Osteocyte (in vitro differentiated cells): ENCODE measurements around the gene ARHGAP27. TPM values are rescaled to one million over a fixed set of nuclear protein-coding genes. Genes with fewer than 3 reads are reported as not detected.

Experiments used
- DNase-seq: peaks from one replicate; pipeline ENCODE4 v3.0.0; 2021; ENCODE audit warnings: mixed read lengths; ENCODE audit not compliant: unreplicated experiment; ENCODE audit errors: extremely low spot score
- H3K27ac Mint-ChIP-seq: one replicate; pipeline ENCODE4 v1.8.0; 2021; ENCODE audit warnings: mild to moderate bottlenecking, mixed read lengths; ENCODE audit not compliant: unreplicated experiment
- H3K27me3 Mint-ChIP-seq: one replicate; pipeline ENCODE4 v1.8.0; 2021; ENCODE audit warnings: mixed read lengths; ENCODE audit not compliant: unreplicated experiment
- H3K36me3 Mint-ChIP-seq: one replicate; pipeline ENCODE4 v1.8.0; 2021; ENCODE audit warnings: mixed read lengths; ENCODE audit not compliant: unreplicated experiment
- H3K4me1 Mint-ChIP-seq: one replicate; pipeline ENCODE4 v1.8.0; 2021; ENCODE audit warnings: mixed read lengths; ENCODE audit not compliant: unreplicated experiment
- H3K4me3 Mint-ChIP-seq: one replicate; pipeline ENCODE4 v1.8.0; 2021; ENCODE audit warnings: mild to moderate bottlenecking, moderate library complexity, mixed read lengths; ENCODE audit not compliant: unreplicated experiment
- H3K9me3 Mint-ChIP-seq: one replicate; pipeline ENCODE4 v1.8.0; 2021; ENCODE audit warnings: mixed read lengths; ENCODE audit not compliant: unreplicated experiment
- CTCF ChIP-seq: fragments of 200-600 bp; sonication (generic); IDR thresholded peaks from 2 replicates; pipeline ENCODE4 v1.5.0; 2021; ENCODE audit warnings: antibody characterized with exemption, mild to moderate bottlenecking, moderate library complexity
- total RNA-seq: library from RNA; stranded (reverse); gene quantifications from 2 replicates; pipeline ENCODE4 v1.2.1, GENCODE V29; 2021

ARHGAP27 gene
- total RNA-seq, 1 donor from 2014 or later: 1.6 TPM

DNA sequence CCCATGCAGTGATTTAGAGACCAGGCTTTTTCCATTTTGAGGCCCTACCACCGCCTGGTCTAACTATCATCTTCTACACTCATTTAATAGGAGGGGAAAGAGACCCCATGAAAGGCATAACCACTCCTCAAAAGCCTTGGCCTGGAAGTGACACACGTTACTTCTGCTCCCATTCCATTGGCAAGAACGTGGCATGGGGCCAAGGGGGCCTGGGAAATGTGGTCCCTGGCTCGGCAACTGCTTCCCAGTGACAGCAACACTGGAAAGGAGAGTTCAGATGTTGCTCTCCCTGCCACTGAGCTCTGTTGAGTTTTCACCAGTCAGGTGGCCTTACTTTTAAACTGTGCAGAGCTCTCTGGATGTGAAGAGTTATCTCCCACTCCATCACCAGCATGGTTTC, 70.7 kb downstream of the ARHGAP27 start:
- Mint-ChIP-seq H3K9me3 (no peaks in the 10 kb centered on the region), H3K36me3 (no peaks in the 10 kb centered on the region), H3K4me1 (peaks cover 21% of the 10 kb centered on the region), H3K27ac (no peak overlapping the region), H3K27me3 (peaks cover 2% of the 10 kb centered on the region), H3K4me3 (no peak overlapping the region)
- TF ChIP-seq CTCF: no peak
- no peak for DNase-seq

- H3K27me3 Mint-ChIP-seq: peaks cover 2% of the 10 kb centered on the region
- no peak overlapping the region for H3K4me3 Mint-ChIP-seq
- no peaks in the 10 kb centered on the region for H3K36me3 Mint-ChIP-seq
- no peak for TF ChIP-seq CTCF
- DNase-seq: no peak
- peaks cover 15% of the 10 kb centered on the region for H3K4me1 Mint-ChIP-seq
- H3K27ac Mint-ChIP-seq: no peak overlapping the region
- no peaks in the 10 kb centered on the region for H3K9me3 Mint-ChIP-seq
These were observed 71.2 kb downstream of the ARHGAP27 start for GRCh38 chr17:45361451-45361850.

DNA sequence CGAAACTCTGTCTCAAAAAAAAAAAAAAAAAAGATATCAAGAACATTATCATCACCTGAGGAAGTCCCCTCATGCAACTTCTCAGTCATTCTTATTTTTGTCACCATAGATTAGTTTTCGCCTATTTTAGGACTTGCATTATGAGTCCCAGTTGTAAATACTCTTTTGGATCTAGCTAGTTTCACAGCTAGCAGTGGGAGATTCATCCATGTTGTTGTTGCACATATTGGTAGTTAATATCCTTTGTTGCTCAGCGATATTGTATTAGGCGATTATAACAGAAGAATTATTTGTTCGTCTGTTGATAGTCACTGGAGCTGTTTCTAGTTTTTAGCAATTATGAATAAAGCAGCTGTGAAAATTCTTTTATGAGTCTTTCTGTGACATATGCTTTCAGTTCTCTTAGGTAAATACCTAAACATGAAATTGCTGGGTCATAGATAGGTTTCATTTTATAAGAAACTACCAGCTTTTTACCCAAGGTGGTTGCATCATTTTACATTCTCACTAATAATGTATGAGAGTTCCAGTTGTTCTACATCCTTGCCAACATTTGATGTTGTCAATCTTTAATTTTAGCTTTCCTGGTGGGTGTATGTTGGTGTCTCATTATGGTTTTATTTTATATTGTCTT, 75.2 kb downstream of the ARHGAP27 start:
- H3K4me1 Mint-ChIP-seq: peaks cover 7% of the 10 kb centered on the region
- no peak overlapping the region for H3K4me3 Mint-ChIP-seq
- H3K27me3 Mint-ChIP-seq: peaks cover 2% of the 10 kb centered on the region
- H3K27ac Mint-ChIP-seq: no peak overlapping the region
- H3K36me3 Mint-ChIP-seq: no peaks in the 10 kb centered on the region
- TF ChIP-seq CTCF: no peak
- no peak for DNase-seq
- no peaks in the 10 kb centered on the region for H3K9me3 Mint-ChIP-seq

GRCh38 chr17:45355087-45355486, 77.6 kb downstream of the ARHGAP27 start:
- peaks cover 14% of the 10 kb centered on the region for H3K9me3 Mint-ChIP-seq
- H3K4me3 Mint-ChIP-seq: no peak overlapping the region
- no peaks in the 10 kb centered on the region for H3K36me3 Mint-ChIP-seq
- no peak for DNase-seq
- H3K27ac Mint-ChIP-seq: no peak overlapping the region
- H3K27me3 Mint-ChIP-seq: peaks cover 2% of the 10 kb centered on the region
- peaks cover 9% of the 10 kb centered on the region for H3K4me1 Mint-ChIP-seq
- no peak for TF ChIP-seq CTCF

DNA sequence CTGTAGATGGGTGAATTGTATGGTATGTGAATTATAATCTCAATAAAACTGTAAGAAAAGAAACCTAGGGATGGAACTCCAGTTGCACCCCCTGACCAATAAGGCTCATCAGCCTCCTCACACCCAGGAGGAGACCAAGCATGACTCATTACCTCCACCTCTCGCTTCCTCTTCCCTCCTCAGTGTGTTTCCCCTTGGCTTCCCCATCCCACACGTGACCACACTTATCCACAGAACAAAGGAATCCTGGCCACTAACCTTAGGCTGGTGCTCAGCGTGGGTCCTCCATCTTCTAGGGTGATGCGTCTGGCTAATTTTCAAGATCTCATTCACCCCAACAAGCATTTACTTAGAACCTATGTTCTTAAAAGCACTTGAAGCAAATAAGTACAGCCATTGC, 79.6 kb downstream of the ARHGAP27 start:
- peaks cover 2% of the 10 kb centered on the region for H3K27me3 Mint-ChIP-seq
- TF ChIP-seq CTCF: no peak
- H3K4me1 Mint-ChIP-seq: peaks cover 9% of the 10 kb centered on the region
- H3K9me3 Mint-ChIP-seq: peaks cover 14% of the 10 kb centered on the region
- no peak overlapping the region for H3K27ac Mint-ChIP-seq
- no peak for DNase-seq
- H3K4me3 Mint-ChIP-seq: no peak overlapping the region
- H3K36me3 Mint-ChIP-seq: no peaks in the 10 kb centered on the region
